Measurements from ENCODE around the gene SLC22A24.
"Not testable (repeated sequence)": the region's sequence is repeated elsewhere in the genome, so short reads cannot be mapped to it uniquely, and the experiment has no call there.

Gene SLC22A24

DNA sequence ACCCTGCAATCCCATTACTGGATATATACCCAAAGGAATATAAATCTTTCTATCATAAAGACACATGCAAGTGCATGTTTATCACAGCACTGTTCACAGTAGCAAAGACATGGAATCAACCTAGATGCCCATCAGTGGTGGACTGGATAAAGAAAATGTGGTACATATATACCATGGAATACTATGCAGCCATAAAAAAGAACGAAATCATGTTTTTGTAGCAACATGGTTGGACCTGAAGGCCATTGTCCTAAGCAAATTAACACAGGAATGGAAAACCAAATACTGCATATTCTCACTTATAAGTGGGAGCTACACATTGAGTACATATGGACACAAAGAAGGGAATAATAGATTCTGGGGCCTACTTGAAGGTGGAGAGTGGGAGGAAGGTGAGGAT lies 97.8 kb downstream of the SLC22A24 start:
- H3K36me3 ChIP-seq (ENCODE audit: control insufficient read depth in 2 of 2, insufficient read depth in 1 of 2, low read length in 2 of 2); H3K4me1 ChIP-seq (ENCODE audit: control insufficient read depth, insufficient read depth, low read length); POLR2A ChIA-PET; H3K27ac ChIP-seq (ENCODE audit: extremely low read depth, low read depth, low read length); H3K4me3 ChIP-seq (ENCODE audit: low read depth, low read length); H3K9me3 ChIP-seq (ENCODE audit: control insufficient read depth, insufficient read depth, low read depth, low read length): not testable (repeated sequence)
- CTCF ChIA-PET, result interaction anchor here (1.4 kb wide), 1 partner anchor 11 kb away, joined by 4 read pairs; no protein-coding TSS in a partner anchor
- TF ChIP-seq ZNF146 (tag by site-specific recombination; IDR thresholded peaks at IDR 0.05), result peak; percentile 59; the same call in 1 of the 2 replicates

DNA sequence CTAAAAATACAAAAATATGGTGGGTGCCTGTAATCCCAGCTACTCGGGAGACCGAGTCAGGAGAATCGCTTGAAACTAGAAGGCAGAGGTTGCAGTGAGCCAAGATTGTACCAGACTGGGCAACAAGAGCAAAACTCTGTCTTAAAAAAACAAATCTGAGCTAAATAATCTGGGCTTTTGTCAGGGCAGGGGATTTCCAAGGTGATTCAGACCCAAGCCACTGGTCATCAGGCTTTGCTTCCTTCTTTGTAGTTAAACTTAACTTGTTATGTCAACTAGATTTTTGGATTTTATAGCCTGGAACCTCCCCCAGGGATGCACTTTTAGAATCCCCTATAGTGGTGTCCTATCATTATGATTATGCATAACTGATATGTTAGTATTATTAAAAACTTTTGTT lies 101.4 kb downstream of the SLC22A24 start:
- CTCF ChIA-PET, result interaction anchor here (0.6 to 1.4 kb wide), 3 partner anchors 79 to 226 kb away, joined by 3 to 4 read pairs (median 4); no protein-coding TSS in a partner anchor
- H3K9me3 ChIP-seq (ENCODE audit: control insufficient read depth, insufficient read depth, low read depth, low read length), result no peaks in the 10 kb centered on the region
- H3K4me1 ChIP-seq (ENCODE audit: control insufficient read depth, insufficient read depth, low read length), result no peaks in the 10 kb centered on the region
- no peaks in the 10 kb centered on the region for H3K36me3 ChIP-seq (ENCODE audit: control insufficient read depth in 2 of 2, insufficient read depth in 1 of 2, low read length in 2 of 2)
- POLR2A ChIA-PET, result no interaction called here
- no peak overlapping the region for H3K27ac ChIP-seq (ENCODE audit: extremely low read depth, low read depth, low read length)
- H3K4me3 ChIP-seq (ENCODE audit: low read depth, low read length), result no peak overlapping the region
- TF ChIP-seq HOXA7 (CRISPR knock-in tag; IDR thresholded peaks at IDR 0.05; ENCODE audit: borderline replicate concordance), result no peak
- TF ChIP-seq PRDM6 (tag by site-specific recombination; IDR thresholded peaks at IDR 0.05), result no peak
- no peak for TF ChIP-seq ZNF664 (tag by site-specific recombination; IDR thresholded peaks at IDR 0.05)
- no peak for TF ChIP-seq ZNF785 (tag by site-specific recombination; IDR thresholded peaks at IDR 0.05)
- TF ChIP-seq ZNF140 (tag by site-specific recombination; IDR thresholded peaks at IDR 0.05), result no peak
- TF ChIP-seq ATF2 (tag by site-specific recombination; IDR thresholded peaks at IDR 0.05; ENCODE audit: low read depth), result no peak
- no peak for TF ChIP-seq ZNF610 (tag by site-specific recombination; IDR thresholded peaks at IDR 0.05; ENCODE audit: borderline replicate concordance)
- no peak for TF ChIP-seq ZNF843 (tag by site-specific recombination; IDR thresholded peaks at IDR 0.05)
- no peak for TF ChIP-seq FEZF1 (tag by site-specific recombination; IDR thresholded peaks at IDR 0.05)
- TF ChIP-seq OSR2 (tag by site-specific recombination; IDR thresholded peaks at IDR 0.05), result no peak
- no peak for TF ChIP-seq SP3 (tag by site-specific recombination; IDR thresholded peaks at IDR 0.05)
- no peak for TF ChIP-seq IKZF3 (tag by site-specific recombination; IDR thresholded peaks at IDR 0.05)
- TF ChIP-seq, protein P1, sequence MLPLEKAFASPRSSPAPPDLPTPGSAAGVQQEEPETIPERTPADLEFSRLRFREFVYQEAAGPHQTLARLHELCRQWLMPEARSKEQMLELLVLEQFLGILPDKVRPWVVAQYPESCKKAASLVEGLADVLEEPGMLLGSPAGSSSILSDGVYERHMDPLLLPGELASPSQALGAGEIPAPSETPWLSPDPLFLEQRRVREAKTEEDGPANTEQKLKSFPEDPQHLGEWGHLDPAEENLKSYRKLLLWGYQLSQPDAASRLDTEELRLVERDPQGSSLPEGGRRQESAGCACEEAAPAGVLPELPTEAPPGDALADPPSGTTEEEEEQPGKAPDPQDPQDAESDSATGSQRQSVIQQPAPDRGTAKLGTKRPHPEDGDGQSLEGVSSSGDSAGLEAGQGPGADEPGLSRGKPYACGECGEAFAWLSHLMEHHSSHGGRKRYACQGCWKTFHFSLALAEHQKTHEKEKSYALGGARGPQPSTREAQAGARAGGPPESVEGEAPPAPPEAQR (tag by site-specific recombination; IDR thresholded peaks at IDR 0.05), result no peak

- Histone ChIP-seq H3K4me3 (ENCODE audit: low read depth, low read length) (no peak overlapping the region), H3K9me3 (ENCODE audit: control insufficient read depth, insufficient read depth, low read depth, low read length) (no peaks in the 10 kb centered on the region), H3K4me1 (ENCODE audit: control insufficient read depth, insufficient read depth, low read length) (no peaks in the 10 kb centered on the region), H3K36me3 (ENCODE audit: control insufficient read depth in 2 of 2, insufficient read depth in 1 of 2, low read length in 2 of 2) (no peaks in the 10 kb centered on the region), H3K27ac (ENCODE audit: extremely low read depth, low read depth, low read length) (no peak overlapping the region)
- TF ChIP-seq ZNF133 (tag by site-specific recombination; IDR thresholded peaks at IDR 0.05) (no peak), ZBTB48 (tag by site-specific recombination; IDR thresholded peaks at IDR 0.05) (no peak), ZNF48 (tag by site-specific recombination; IDR thresholded peaks at IDR 0.05) (no peak), ZNF221 (tag by site-specific recombination; IDR thresholded peaks at IDR 0.05; ENCODE audit: borderline replicate concordance) (no peak), ZNF549 (tag by site-specific recombination; IDR thresholded peaks at IDR 0.05) (no peak), HIC1 (tag by site-specific recombination; IDR thresholded peaks at IDR 0.05) (no peak), ZNF521 (tag by site-specific recombination; IDR thresholded peaks at IDR 0.05) (no peak), PRDM1 (tag by site-specific recombination; IDR thresholded peaks at IDR 0.05) (no peak)
- ChIA-PET POLR2A (no interaction called here), CTCF (interaction anchor here (0.7 to 5.0 kb wide), 5 partner anchors 9 to 128 kb away, joined by 3 to 41 read pairs (median 7); no protein-coding TSS in a partner anchor)
Measured at GRCh38 chr11:63032457-63032856, 111.6 kb downstream of the SLC22A24 start.

Data from HEK293 (cell line).